GM23338 (cell line): Measurements from ENCODE around the gene MAP3K21. TPM values are rescaled to one million over a fixed set of nuclear protein-coding genes. Genes with fewer than 3 reads are reported as not detected.

Source experiments
- ATAC-seq: fragments of 200-7000 bp; cut with Tn5 transposase; 3 replicates; pipeline ENCODE4 v1.9.1; 2020
- DNase-seq: peaks from one replicate; pipeline ENCODE4 v3.0.0-alpha.2; 2015; ENCODE audit warnings: low spot score
- H2AFZ ChIP-seq: fragments of 200-600 bp; sonication (generic); 2 replicates; pipeline ENCODE4 v1.8.0; 2016; ENCODE audit warnings: antibody characterized with exemption, mild to moderate bottlenecking, moderate library complexity
- H3F3A ChIP-seq: fragments of 200-600 bp; sonication (generic); replicated peaks from 2 replicates; pipeline ENCODE4 v1.8.0; 2017; ENCODE audit warnings: antibody characterized with exemption, mixed run types, low read depth
- H3K27ac ChIP-seq: fragments of 200-600 bp; sonication (generic); 2 replicates; pipeline ENCODE4 v1.6.1; 2016; ENCODE audit warnings: low read depth
- H3K27me3 ChIP-seq: fragments of 200-600 bp; sonication (generic); 2 replicates; pipeline ENCODE4 v1.8.0; 2016; ENCODE audit warnings: mild to moderate bottlenecking, mixed run types, moderate library complexity; ENCODE audit not compliant: insufficient read depth
- H3K36me3 ChIP-seq: fragments of 200-600 bp; sonication (generic); 2 replicates; pipeline ENCODE4 v1.8.0; 2016; ENCODE audit warnings: mild to moderate bottlenecking; ENCODE audit not compliant: insufficient read depth
- H3K4me1 ChIP-seq: fragments of 200-600 bp; sonication (generic); 2 replicates; pipeline ENCODE4 v1.8.0; 2016; ENCODE audit warnings: mild to moderate bottlenecking, moderate library complexity; ENCODE audit not compliant: insufficient read depth
- H3K4me2 ChIP-seq: fragments of 200-600 bp; sonication (generic); 2 replicates; pipeline ENCODE4 v1.7.1; 2017; ENCODE audit warnings: mixed run types
- H3K4me3 ChIP-seq: fragments of 200-600 bp; sonication (generic); 2 replicates; pipeline ENCODE4 v1.6.1; 2016; ENCODE audit warnings: mixed run types
- H3K79me2 ChIP-seq: fragments of 200-600 bp; sonication (generic); replicated peaks from 2 replicates; pipeline ENCODE4 v1.8.0; 2017; ENCODE audit warnings: mild to moderate bottlenecking; ENCODE audit not compliant: insufficient read depth
- H3K9me2 ChIP-seq: fragments of 200-600 bp; sonication (generic); 2 replicates; pipeline ENCODE4 v1.8.0; 2017; ENCODE audit not compliant: insufficient read depth
- H4K20me1 ChIP-seq: fragments of 200-600 bp; sonication (generic); replicated peaks from 2 replicates; pipeline ENCODE4 v1.8.0; 2017; ENCODE audit warnings: mild to moderate bottlenecking; ENCODE audit not compliant: insufficient read depth
- H3K27ac Mint-ChIP-seq: 2 replicates; pipeline ENCODE4 v1.8.0; 2020; ENCODE audit warnings: inconsistent platforms, mild to moderate bottlenecking, moderate library complexity, mixed read lengths
- H3K27me3 Mint-ChIP-seq: 3 replicates; pipeline ENCODE4 v1.8.0; 2022; ENCODE audit warnings: low read depth, mild to moderate bottlenecking, moderate library complexity, mixed read lengths, inconsistent platforms; ENCODE audit not compliant: insufficient read depth, poor library complexity
- H3K36me3 Mint-ChIP-seq: 3 replicates; pipeline ENCODE4 v1.8.0; 2021; ENCODE audit warnings: low read depth, mild to moderate bottlenecking, inconsistent platforms, moderate library complexity, mixed read lengths
- H3K4me1 Mint-ChIP-seq: 3 replicates; pipeline ENCODE4 v1.8.0; 2020; ENCODE audit warnings: mild to moderate bottlenecking, inconsistent platforms, mixed read lengths
- H3K4me3 Mint-ChIP-seq: 3 replicates; pipeline ENCODE4 v1.8.0; 2021; ENCODE audit warnings: moderate library complexity, mild to moderate bottlenecking, inconsistent platforms, mixed read lengths
- H3K9me3 Mint-ChIP-seq: 3 replicates; pipeline ENCODE4 v1.8.0; 2020; ENCODE audit warnings: moderate library complexity, mild to moderate bottlenecking, inconsistent platforms, mixed read lengths
- EZH2 ChIP-seq: fragments of 200-600 bp; sonication (generic); IDR thresholded peaks from one replicate; pipeline ENCODE4 v1.8.0; 2017; ENCODE audit warnings: antibody characterized with exemption, mild to moderate bottlenecking, low read depth; ENCODE audit not compliant: unreplicated experiment
- EZH2phosphoT487 ChIP-seq: fragments of 200-600 bp; sonication (generic); IDR thresholded peaks from one replicate; pipeline ENCODE4 v1.8.1; 2018; ENCODE audit warnings: antibody characterized with exemption; ENCODE audit not compliant: unreplicated experiment
- JUNB ChIP-seq: IDR thresholded peaks from one replicate; pipeline ENCODE4 v1.6.1; 2016; ENCODE audit warnings: antibody characterized with exemption; ENCODE audit not compliant: unreplicated experiment
- NANOG ChIP-seq: IDR thresholded peaks from 2 replicates; pipeline ENCODE4 v1.6.1; 2016; ENCODE audit warnings: antibody characterized with exemption, borderline replicate concordance
- POLR2AphosphoS5 ChIP-seq: IDR thresholded peaks from 2 replicates; pipeline ENCODE4 v1.6.1; 2016; ENCODE audit warnings: antibody characterized with exemption, low read depth
- REST ChIP-seq: IDR thresholded peaks from one replicate; pipeline ENCODE4 v1.6.1; 2018; ENCODE audit warnings: antibody characterized with exemption; ENCODE audit not compliant: unreplicated experiment
- STAT1 ChIP-seq: IDR thresholded peaks from one replicate; pipeline ENCODE4 v1.6.1; 2016; ENCODE audit warnings: antibody characterized with exemption; ENCODE audit not compliant: unreplicated experiment
- ZNF114 ChIP-seq: fragments of 250-450 bp; sonication (Bioruptor Pico); IDR thresholded peaks from 2 replicates; pipeline ENCODE4 v1.5.0; 2020; ENCODE audit warnings: mild to moderate bottlenecking, moderate library complexity
- ZNF331 ChIP-seq: fragments of 250-450 bp; sonication (Bioruptor Pico); IDR thresholded peaks from 2 replicates; pipeline ENCODE4 v1.5.0; 2020; ENCODE audit warnings: low read depth, mild to moderate bottlenecking, moderate library complexity
- polyA plus RNA-seq: library from polyadenylated mRNA; unstranded; fragments of >200 nt; fragmentation: Nextera tagmentation; extraction: Ambion mirVana; gene quantifications from 2 replicates; pipeline ENCODE4 v1.2.1, GENCODE V29; 2016
- total RNA-seq: library from RNA; depleted of rRNA; stranded (reverse); fragments of >200 nt; shearing (Covaris generic); gene quantifications from 2 replicates; pipeline ENCODE4 v1.2.3, GENCODE V29; 2014
- TF ChIP-seq, protein P1 (sequence below): fragments of 250-450 bp; sonication (Bioruptor Pico); IDR thresholded peaks from 2 replicates; pipeline ENCODE4 v1.5.0; 2020; ENCODE audit warnings: mild to moderate bottlenecking, moderate library complexity
- TF ChIP-seq, protein P2 (sequence below): IDR thresholded peaks from 2 replicates; pipeline ENCODE4 v1.6.1; 2016; ENCODE audit warnings: antibody characterized with exemption
- TF ChIP-seq, protein P3 (sequence below), 2 experiments: fragments of 200-600 bp in 1 of 2; sonication (generic) in 1 of 2; conservative IDR thresholded peaks; 2 replicates each; pipeline versions ENCODE4 v1.5.1 to v1.6.1; 2016 to 2017; ENCODE audit warnings: antibody characterized with exemption in 2 of 2, low read depth in 2 of 2, mild to moderate bottlenecking in 2 of 2, moderate library complexity in 1 of 2

The MAP3K21 gene
- total and polyA plus RNA-seq, 2 experiments from 2014 or later, result 11.7 to 40.1 TPM

GRCh38 chr1:233349137-233349536 lies 21.6 kb downstream of the MAP3K21 start (continued):
- TF ChIP-seq, protein P1, sequence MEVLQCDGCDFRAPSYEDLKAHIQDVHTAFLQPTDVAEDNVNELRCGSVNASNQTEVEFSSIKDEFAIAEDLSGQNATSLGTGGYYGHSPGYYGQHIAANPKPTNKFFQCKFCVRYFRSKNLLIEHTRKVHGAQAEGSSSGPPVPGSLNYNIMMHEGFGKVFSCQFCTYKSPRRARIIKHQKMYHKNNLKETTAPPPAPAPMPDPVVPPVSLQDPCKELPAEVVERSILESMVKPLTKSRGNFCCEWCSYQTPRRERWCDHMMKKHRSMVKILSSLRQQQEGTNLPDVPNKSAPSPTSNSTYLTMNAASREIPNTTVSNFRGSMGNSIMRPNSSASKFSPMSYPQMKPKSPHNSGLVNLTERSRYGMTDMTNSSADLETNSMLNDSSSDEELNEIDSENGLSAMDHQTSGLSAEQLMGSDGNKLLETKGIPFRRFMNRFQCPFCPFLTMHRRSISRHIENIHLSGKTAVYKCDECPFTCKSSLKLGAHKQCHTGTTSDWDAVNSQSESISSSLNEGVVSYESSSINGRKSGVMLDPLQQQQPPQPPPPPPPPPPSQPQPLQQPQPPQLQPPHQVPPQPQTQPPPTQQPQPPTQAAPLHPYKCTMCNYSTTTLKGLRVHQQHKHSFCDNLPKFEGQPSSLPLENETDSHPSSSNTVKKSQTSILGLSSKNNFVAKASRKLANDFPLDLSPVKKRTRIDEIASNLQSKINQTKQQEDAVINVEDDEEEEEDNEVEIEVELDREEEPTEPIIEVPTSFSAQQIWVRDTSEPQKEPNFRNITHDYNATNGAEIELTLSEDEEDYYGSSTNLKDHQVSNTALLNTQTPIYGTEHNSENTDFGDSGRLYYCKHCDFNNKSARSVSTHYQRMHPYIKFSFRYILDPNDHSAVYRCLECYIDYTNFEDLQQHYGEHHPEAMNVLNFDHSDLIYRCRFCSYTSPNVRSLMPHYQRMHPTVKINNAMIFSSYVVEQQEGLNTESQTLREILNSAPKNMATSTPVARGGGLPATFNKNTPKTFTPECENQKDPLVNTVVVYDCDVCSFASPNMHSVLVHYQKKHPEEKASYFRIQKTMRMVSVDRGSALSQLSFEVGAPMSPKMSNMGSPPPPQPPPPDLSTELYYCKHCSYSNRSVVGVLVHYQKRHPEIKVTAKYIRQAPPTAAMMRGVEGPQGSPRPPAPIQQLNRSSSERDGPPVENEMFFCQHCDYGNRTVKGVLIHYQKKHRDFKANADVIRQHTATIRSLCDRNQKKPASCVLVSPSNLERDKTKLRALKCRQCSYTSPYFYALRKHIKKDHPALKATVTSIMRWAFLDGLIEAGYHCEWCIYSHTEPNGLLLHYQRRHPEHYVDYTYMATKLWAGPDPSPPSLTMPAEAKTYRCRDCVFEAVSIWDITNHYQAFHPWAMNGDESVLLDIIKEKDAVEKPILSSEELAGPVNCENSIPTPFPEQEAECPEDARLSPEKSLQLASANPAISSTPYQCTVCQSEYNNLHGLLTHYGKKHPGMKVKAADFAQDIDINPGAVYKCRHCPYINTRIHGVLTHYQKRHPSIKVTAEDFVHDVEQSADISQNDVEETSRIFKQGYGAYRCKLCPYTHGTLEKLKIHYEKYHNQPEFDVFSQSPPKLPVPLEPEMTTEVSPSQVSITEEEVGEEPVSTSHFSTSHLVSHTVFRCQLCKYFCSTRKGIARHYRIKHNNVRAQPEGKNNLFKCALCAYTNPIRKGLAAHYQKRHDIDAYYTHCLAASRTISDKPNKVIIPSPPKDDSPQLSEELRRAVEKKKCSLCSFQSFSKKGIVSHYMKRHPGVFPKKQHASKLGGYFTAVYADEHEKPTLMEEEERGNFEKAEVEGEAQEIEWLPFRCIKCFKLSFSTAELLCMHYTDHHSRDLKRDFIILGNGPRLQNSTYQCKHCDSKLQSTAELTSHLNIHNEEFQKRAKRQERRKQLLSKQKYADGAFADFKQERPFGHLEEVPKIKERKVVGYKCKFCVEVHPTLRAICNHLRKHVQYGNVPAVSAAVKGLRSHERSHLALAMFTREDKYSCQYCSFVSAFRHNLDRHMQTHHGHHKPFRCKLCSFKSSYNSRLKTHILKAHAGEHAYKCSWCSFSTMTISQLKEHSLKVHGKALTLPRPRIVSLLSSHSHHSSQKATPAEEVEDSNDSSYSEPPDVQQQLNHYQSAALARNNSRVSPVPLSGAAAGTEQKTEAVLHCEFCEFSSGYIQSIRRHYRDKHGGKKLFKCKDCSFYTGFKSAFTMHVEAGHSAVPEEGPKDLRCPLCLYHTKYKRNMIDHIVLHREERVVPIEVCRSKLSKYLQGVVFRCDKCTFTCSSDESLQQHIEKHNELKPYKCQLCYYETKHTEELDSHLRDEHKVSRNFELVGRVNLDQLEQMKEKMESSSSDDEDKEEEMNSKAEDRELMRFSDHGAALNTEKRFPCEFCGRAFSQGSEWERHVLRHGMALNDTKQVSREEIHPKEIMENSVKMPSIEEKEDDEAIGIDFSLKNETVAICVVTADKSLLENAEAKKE (CRISPR knock-in tag), result no peak

DNA sequence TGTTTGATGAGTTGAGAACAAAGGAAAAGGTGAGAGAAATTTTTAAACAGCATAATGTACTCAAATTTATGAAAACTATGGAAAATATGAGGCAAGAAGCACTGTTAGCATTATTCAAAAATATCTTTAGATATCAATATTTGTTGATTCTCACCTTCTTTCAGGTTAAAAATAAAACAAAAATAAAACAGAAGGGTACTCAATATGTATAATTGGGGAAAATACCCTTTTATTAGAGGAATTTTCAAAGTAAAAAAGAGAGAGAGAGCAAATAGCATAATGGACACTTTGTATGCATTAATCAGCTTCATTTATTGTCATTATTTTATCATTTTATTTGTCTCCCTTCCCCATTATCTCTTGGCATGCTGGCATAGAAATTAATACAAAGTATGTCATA lies 27.5 kb downstream of the MAP3K21 start:
- H3K4me1 Mint-ChIP-seq, result peaks cover 23% of the 10 kb centered on the region
- peaks cover 2% of the 10 kb centered on the region for H3K27me3 Mint-ChIP-seq
- no peaks in the 10 kb centered on the region; the same call in 1 of the 2 replicates for H4K20me1 ChIP-seq

More for the DNA sequence above, 27.5 kb downstream of the MAP3K21 start:
- peaks cover 13% of the 10 kb centered on the region; the same call in 1 of the 2 replicates for H3K4me1 ChIP-seq
- DNase-seq, result no peak
- H3K27ac ChIP-seq, result no peak overlapping the region
- no peaks in the 10 kb centered on the region for H3F3A ChIP-seq
- H3K27me3 ChIP-seq, result no peaks in the 10 kb centered on the region
- H3K4me3 Mint-ChIP-seq, result no peak overlapping the region
- no peaks in the 10 kb centered on the region for H3K9me3 Mint-ChIP-seq
- H3K4me2 ChIP-seq, result no peak overlapping the region
- H3K36me3 Mint-ChIP-seq, result peaks cover 42% of the 10 kb centered on the region
- TF ChIP-seq POLR2AphosphoS5 (no peak), NANOG (no peak), ZNF331 (no peak), STAT1 (no peak), REST (no peak), EZH2phosphoT487 (no peak), ZNF114 (CRISPR knock-in tag) (no peak), EZH2 (no peak), JUNB (no peak)
- TF ChIP-seq, protein P2, sequence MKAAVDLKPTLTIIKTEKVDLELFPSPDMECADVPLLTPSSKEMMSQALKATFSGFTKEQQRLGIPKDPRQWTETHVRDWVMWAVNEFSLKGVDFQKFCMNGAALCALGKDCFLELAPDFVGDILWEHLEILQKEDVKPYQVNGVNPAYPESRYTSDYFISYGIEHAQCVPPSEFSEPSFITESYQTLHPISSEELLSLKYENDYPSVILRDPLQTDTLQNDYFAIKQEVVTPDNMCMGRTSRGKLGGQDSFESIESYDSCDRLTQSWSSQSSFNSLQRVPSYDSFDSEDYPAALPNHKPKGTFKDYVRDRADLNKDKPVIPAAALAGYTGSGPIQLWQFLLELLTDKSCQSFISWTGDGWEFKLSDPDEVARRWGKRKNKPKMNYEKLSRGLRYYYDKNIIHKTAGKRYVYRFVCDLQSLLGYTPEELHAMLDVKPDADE, result no peak
- TF ChIP-seq, protein P3, sequence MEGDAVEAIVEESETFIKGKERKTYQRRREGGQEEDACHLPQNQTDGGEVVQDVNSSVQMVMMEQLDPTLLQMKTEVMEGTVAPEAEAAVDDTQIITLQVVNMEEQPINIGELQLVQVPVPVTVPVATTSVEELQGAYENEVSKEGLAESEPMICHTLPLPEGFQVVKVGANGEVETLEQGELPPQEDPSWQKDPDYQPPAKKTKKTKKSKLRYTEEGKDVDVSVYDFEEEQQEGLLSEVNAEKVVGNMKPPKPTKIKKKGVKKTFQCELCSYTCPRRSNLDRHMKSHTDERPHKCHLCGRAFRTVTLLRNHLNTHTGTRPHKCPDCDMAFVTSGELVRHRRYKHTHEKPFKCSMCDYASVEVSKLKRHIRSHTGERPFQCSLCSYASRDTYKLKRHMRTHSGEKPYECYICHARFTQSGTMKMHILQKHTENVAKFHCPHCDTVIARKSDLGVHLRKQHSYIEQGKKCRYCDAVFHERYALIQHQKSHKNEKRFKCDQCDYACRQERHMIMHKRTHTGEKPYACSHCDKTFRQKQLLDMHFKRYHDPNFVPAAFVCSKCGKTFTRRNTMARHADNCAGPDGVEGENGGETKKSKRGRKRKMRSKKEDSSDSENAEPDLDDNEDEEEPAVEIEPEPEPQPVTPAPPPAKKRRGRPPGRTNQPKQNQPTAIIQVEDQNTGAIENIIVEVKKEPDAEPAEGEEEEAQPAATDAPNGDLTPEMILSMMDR (conservative IDR thresholded peaks at IDR 0.05; ENCODE audit: low read depth in 2 of 2), result no peak
- H2AFZ ChIP-seq, result no peak overlapping the region
- no peak overlapping the region for H3K27ac Mint-ChIP-seq
- no peak overlapping the region for H3K4me3 ChIP-seq
- H3K79me2 ChIP-seq, result peaks cover 19% of the 10 kb centered on the region
- no peaks in the 10 kb centered on the region for H3K9me2 ChIP-seq
- H3K36me3 ChIP-seq, result 0 out of 2 replicates have a peak, but pooled peaks cover 3% of the 10 kb centered on the region
- no peak for ATAC-seq
